Peyer's patch (tissue), 4 donors: ENCODE results near the gene BLMH.

ENCODE experiments used
- POLR2A ChIP-seq, 2 donors: fragments of 450-650 bp; IDR thresholded peaks; one replicate each; pipeline ENCODE4 v1.5.1; 2017; ENCODE audit warnings: antibody characterized with exemption in 2 of 2, mild to moderate bottlenecking in 2 of 2, moderate library complexity in 2 of 2
- TF ChIP-seq, protein P1 (sequence below), 6 experiments: fragments of 450-650 bp in 4 of 6; fragments of 200-600 bp in 2 of 6; sonication (generic) in 1 of 6; IDR thresholded peaks; one replicate each; pipeline ENCODE4 v1.5.1; 2017 to 2019; ENCODE audit warnings: antibody characterized with exemption in 6 of 6, mild to moderate bottlenecking in 3 of 6, moderate library complexity in 1 of 6

DNA sequence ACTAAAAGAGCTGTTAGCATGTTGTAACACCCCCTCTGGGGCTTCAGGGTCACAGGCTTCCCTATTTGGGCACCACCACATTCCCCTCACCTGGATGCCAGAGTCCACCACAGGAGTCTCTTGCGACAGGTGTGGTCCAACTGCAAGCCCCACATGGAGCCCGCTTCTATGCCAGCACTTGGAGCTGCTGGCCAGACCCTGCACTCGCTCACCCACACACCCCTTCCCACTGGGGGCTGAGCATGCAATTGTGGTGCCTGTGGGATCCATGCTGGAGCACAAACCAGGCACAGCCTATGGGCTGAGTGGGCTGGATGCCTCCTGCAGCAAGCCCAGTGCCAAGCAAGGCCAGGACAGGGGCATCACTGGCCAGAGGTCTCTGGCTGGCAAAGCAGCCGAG lies 6.0 kb upstream of the BLMH start:
- TF ChIP-seq, protein P1, sequence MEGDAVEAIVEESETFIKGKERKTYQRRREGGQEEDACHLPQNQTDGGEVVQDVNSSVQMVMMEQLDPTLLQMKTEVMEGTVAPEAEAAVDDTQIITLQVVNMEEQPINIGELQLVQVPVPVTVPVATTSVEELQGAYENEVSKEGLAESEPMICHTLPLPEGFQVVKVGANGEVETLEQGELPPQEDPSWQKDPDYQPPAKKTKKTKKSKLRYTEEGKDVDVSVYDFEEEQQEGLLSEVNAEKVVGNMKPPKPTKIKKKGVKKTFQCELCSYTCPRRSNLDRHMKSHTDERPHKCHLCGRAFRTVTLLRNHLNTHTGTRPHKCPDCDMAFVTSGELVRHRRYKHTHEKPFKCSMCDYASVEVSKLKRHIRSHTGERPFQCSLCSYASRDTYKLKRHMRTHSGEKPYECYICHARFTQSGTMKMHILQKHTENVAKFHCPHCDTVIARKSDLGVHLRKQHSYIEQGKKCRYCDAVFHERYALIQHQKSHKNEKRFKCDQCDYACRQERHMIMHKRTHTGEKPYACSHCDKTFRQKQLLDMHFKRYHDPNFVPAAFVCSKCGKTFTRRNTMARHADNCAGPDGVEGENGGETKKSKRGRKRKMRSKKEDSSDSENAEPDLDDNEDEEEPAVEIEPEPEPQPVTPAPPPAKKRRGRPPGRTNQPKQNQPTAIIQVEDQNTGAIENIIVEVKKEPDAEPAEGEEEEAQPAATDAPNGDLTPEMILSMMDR (IDR thresholded peaks at IDR 0.05) = no peak
- TF ChIP-seq POLR2A (IDR thresholded peaks at IDR 0.05) = no peak
